Panc1 (cell line): Measurements from ENCODE around the gene TOX3. TPM values are rescaled to one million over a fixed set of nuclear protein-coding genes. Genes with fewer than 3 reads are reported as not detected.

Source experiments
- ATAC-seq: fragments of 200-7000 bp; cut with Tn5 transposase; 2 replicates; pipeline ENCODE4 v1.9.1; 2020; ENCODE audit warnings: mild to moderate bottlenecking, moderate library complexity
- BruUV-seq: library from RNA; stranded (reverse); fragments of 400-500 nt; replicated peaks from 2 replicates; lab custom pipeline; 2021; lab: Mats Ljungman, UMichigan
- CTCF ChIA-PET: fragments of 300-600 bp; sonication (Branson Sonifier 250); formaldehyde crosslinking; loops from one replicate; lab custom pipeline; 2022; ENCODE audit warnings: antibody characterized with exemption; lab: Charles Lee
- POLR2A ChIA-PET: fragments of 300-600 bp; sonication (Branson Sonifier 250); formaldehyde crosslinking; loops from one replicate; lab custom pipeline; 2022; ENCODE audit warnings: antibody characterized with exemption; lab: Charles Lee
- DNase-seq: peaks from one replicate; pipeline ENCODE4 v3.0.0-alpha.2; 2010; ENCODE audit warnings: low read depth, low spot score
- H3K27ac ChIP-seq: 2 replicates; pipeline ENCODE4 v1.5.1; 2011; ENCODE audit warnings: mild to moderate bottlenecking, low read length, inconsistent platforms
- H3K27me3 ChIP-seq: fragments of 200-500 bp; sonication (Bioruptor generic); 2 replicates; pipeline ENCODE4 v1.6.0; 2014; ENCODE audit warnings: low read length, inconsistent platforms; ENCODE audit not compliant: control insufficient read depth, insufficient read depth
- H3K36me3 ChIP-seq: fragments of 200-500 bp; sonication (Bioruptor generic); 2 replicates; pipeline ENCODE4 v1.5.1; 2014; ENCODE audit warnings: inconsistent platforms, mild to moderate bottlenecking, low read length, moderate library complexity; ENCODE audit not compliant: control insufficient read depth, insufficient read depth
- H3K4me1 ChIP-seq: 2 replicates; pipeline ENCODE4 v1.5.1; 2011; ENCODE audit warnings: inconsistent platforms, mild to moderate bottlenecking, low read length, moderate library complexity; ENCODE audit not compliant: control insufficient read depth, insufficient read depth
- H3K4me3 ChIP-seq, 2 experiments: 2 replicates each; pipeline ENCODE4 v1.5.1; 2011 to 2012; ENCODE audit warnings: low read depth in 2 of 2, low read length in 2 of 2, mild to moderate bottlenecking in 2 of 2, inconsistent platforms in 1 of 2, moderate library complexity in 1 of 2
- H3K9me3 ChIP-seq: fragments of 200-500 bp; sonication (Bioruptor generic); 2 replicates; pipeline ENCODE4 v1.5.1; 2014; ENCODE audit warnings: low read depth, mild to moderate bottlenecking, inconsistent platforms, low read length, moderate library complexity; ENCODE audit not compliant: control insufficient read depth, insufficient read depth
- POLR2AphosphoS5 ChIP-seq: IDR thresholded peaks from 2 replicates; pipeline ENCODE4 v1.6.1; 2012; ENCODE audit warnings: mild to moderate bottlenecking, low read depth, low read length, moderate library complexity
- SIN3A ChIP-seq: IDR thresholded peaks from 2 replicates; pipeline ENCODE4 v1.6.1; 2012; ENCODE audit warnings: low read depth, mild to moderate bottlenecking, low read length, moderate library complexity, borderline replicate concordance; ENCODE audit not compliant: insufficient read depth
- TCF7L2 ChIP-seq: IDR thresholded peaks from 2 replicates; pipeline ENCODE4 v1.6.1; 2011; ENCODE audit warnings: mild to moderate bottlenecking, low read depth, low read length, inconsistent platforms
- in situ Hi-C: cut with HindIII; loops from 2 replicates; pipeline ENCODE4 v1.10.0; 2016; ENCODE audit warnings: low sequenced_read_pairs, low pct_unique_long_range_greater_than_20kb
- intact Hi-C: fragments of 100-400 bp; cut with micrococcal nuclease; formaldehyde crosslinking; loops from one replicate; pipeline ENCODE4 v1.10.0; 2022; ENCODE audit not compliant: unreplicated experiment
- total RNA-seq: library from RNA; stranded (reverse); gene quantifications from one replicate; pipeline ENCODE4 v1.2.1, GENCODE V29; 2021; ENCODE audit not compliant: unreplicated experiment
- TF ChIP-seq, protein P1 (sequence below), 2 experiments: IDR thresholded peaks; 2 replicates each; pipeline ENCODE4 v1.6.1; 2011 to 2012; ENCODE audit warnings: low read depth in 2 of 2, control low read depth in 1 of 2, low read length in 1 of 2, mild to moderate bottlenecking in 1 of 2, moderate library complexity in 1 of 2; ENCODE audit not compliant: insufficient read depth in 1 of 2
- TF ChIP-seq, protein P2 (sequence below): fragments of 450-650 bp; IDR thresholded peaks from 2 replicates; pipeline ENCODE4 v1.5.1; 2017; ENCODE audit warnings: mild to moderate bottlenecking

TOX3 gene
- total RNA-seq, 1 experiment from 2014 or later, result 3.4 TPM

DNA sequence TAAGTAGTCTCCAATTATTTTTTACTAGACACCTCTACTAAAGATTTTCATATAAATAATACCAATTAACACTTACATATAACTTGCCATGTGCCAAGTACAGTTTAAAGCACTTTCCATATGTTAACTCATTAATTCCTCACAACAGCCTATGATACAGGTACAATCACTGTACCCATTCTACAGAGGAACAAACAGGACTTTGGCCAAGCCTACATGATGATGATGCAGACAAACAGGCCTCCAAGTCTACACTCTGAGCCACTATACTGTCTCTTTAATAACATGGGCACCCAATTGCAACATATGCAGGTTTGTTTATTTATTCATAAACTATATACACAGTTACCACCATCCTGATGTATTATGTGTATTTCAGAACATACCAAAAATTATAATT lies 46.0 kb downstream of the TOX3 start:
- Histone ChIP-seq H3K27me3 (no peaks in the 10 kb centered on the region), H3K9me3 (no peaks in the 10 kb centered on the region), H3K4me1 (no peaks in the 10 kb centered on the region), H3K27ac (no peak overlapping the region), H3K36me3 (no peaks in the 10 kb centered on the region), H3K4me3 (no peak overlapping the region)
- no peak for DNase-seq
- ChIA-PET CTCF (no interaction called here), POLR2A (no interaction called here)
- no TSS peak for BruUV-seq
- ATAC-seq, result no peak
- no peak for TF ChIP-seq POLR2AphosphoS5
- no peak for TF ChIP-seq TCF7L2
- TF ChIP-seq, protein P1, sequence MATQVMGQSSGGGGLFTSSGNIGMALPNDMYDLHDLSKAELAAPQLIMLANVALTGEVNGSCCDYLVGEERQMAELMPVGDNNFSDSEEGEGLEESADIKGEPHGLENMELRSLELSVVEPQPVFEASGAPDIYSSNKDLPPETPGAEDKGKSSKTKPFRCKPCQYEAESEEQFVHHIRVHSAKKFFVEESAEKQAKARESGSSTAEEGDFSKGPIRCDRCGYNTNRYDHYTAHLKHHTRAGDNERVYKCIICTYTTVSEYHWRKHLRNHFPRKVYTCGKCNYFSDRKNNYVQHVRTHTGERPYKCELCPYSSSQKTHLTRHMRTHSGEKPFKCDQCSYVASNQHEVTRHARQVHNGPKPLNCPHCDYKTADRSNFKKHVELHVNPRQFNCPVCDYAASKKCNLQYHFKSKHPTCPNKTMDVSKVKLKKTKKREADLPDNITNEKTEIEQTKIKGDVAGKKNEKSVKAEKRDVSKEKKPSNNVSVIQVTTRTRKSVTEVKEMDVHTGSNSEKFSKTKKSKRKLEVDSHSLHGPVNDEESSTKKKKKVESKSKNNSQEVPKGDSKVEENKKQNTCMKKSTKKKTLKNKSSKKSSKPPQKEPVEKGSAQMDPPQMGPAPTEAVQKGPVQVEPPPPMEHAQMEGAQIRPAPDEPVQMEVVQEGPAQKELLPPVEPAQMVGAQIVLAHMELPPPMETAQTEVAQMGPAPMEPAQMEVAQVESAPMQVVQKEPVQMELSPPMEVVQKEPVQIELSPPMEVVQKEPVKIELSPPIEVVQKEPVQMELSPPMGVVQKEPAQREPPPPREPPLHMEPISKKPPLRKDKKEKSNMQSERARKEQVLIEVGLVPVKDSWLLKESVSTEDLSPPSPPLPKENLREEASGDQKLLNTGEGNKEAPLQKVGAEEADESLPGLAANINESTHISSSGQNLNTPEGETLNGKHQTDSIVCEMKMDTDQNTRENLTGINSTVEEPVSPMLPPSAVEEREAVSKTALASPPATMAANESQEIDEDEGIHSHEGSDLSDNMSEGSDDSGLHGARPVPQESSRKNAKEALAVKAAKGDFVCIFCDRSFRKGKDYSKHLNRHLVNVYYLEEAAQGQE (IDR thresholded peaks at IDR 0.05; ENCODE audit: insufficient read depth in 1 of 2, low read depth in 2 of 2, low read length in 1 of 2), result no peak
- no peak for TF ChIP-seq SIN3A
- TF ChIP-seq, protein P2, sequence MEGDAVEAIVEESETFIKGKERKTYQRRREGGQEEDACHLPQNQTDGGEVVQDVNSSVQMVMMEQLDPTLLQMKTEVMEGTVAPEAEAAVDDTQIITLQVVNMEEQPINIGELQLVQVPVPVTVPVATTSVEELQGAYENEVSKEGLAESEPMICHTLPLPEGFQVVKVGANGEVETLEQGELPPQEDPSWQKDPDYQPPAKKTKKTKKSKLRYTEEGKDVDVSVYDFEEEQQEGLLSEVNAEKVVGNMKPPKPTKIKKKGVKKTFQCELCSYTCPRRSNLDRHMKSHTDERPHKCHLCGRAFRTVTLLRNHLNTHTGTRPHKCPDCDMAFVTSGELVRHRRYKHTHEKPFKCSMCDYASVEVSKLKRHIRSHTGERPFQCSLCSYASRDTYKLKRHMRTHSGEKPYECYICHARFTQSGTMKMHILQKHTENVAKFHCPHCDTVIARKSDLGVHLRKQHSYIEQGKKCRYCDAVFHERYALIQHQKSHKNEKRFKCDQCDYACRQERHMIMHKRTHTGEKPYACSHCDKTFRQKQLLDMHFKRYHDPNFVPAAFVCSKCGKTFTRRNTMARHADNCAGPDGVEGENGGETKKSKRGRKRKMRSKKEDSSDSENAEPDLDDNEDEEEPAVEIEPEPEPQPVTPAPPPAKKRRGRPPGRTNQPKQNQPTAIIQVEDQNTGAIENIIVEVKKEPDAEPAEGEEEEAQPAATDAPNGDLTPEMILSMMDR, result no peak
- intact Hi-C loops (no loop called here), in situ Hi-C loops (no loop called here)

DNA sequence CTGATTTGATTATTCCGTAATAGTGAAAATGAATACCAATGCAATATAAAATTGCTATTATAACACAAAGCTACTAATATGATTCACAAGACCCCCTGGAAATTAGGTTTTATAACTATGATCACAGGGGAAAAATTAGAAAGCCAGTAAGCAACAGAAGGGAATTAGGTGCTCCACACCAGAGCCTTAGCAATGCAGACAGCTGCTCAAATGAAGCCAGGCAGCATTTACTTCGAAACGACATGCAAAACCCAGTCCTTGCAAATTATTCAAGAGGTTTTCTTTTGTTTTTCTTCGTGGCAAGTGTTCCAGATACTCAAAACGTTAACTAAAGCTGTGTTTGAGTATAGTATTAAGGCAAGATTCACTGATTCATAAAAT lies 47.9 kb downstream of the TOX3 start:
- Histone ChIP-seq H3K27ac (no peak overlapping the region; the same call in none of the 2 replicates), H3K9me3 (no peaks in the 10 kb centered on the region), H3K36me3 (no peaks in the 10 kb centered on the region), H3K27me3 (no peaks in the 10 kb centered on the region), H3K4me1 (no peaks in the 10 kb centered on the region; the same call in 1 of the 2 replicates), H3K4me3 (no peak overlapping the region)
- TF ChIP-seq POLR2AphosphoS5, result no peak
- TF ChIP-seq, protein P1 (IDR thresholded peaks at IDR 0.05; ENCODE audit: insufficient read depth in 1 of 2, low read depth in 2 of 2, low read length in 1 of 2), result no peak
- TF ChIP-seq TCF7L2, result no peak
- TF ChIP-seq SIN3A, result no peak
- TF ChIP-seq, protein P2, result no peak
- DNase-seq, result no peak
- POLR2A ChIA-PET, result no interaction called here
- no peak for ATAC-seq
- BruUV-seq, result no TSS peak
- CTCF ChIA-PET, result no interaction called here
- in situ Hi-C loops, result no loop called here
- intact Hi-C loops, result no loop called here
